HepG2 (cell line): ENCODE measurements around the gene TOMM40L. TPM values are rescaled to one million over a fixed set of nuclear protein-coding genes. Genes with fewer than 3 reads are reported as not detected.

Experiments used
- ATAC-seq: fragments of 200-7000 bp; cut with Tn5 transposase; 3 replicates; pipeline ENCODE4 v1.9.1; 2020; ENCODE audit warnings: mild to moderate bottlenecking, moderate library complexity
- BruUV-seq: library from RNA; stranded (reverse); fragments of 400-500 nt; replicated peaks from 2 replicates; lab custom pipeline; 2021; lab: Mats Ljungman, UMichigan
- CTCF ChIA-PET: fragments of 300-600 bp; formaldehyde crosslinking; extraction: SDS; loops from one replicate; lab custom pipeline; 2021; ENCODE audit warnings: low total read pairs, inconsistent platforms, low intra/inter-chr PET ratio; lab: Yijun Ruan, JAX
- POLR2A ChIA-PET: fragments of 350-600 bp; sonication (Branson Sonifier 250); formaldehyde crosslinking; loops from one replicate; lab custom pipeline; 2020; ENCODE audit warnings: antibody characterized with exemption, inconsistent platforms; lab: Yijun Ruan, JAX
- DNase-seq: peaks from one replicate; pipeline ENCODE4 v3.0.0-alpha.2; 2015; ENCODE audit warnings: low spot score
- FAIRE-seq: peaks from 3 replicates; lab custom pipeline; 2011; peaks lifted over from hg19 to GRCh38; lab: Jason Lieb, UNC
- H2AFZ ChIP-seq: one replicate; pipeline ENCODE4 v1.6.1; 2011; ENCODE audit warnings: low read length, inconsistent platforms
- H3K27ac ChIP-seq: fragments of 300-600 bp; 3 replicates; pipeline ENCODE4 v1.8.0; 2011; ENCODE audit warnings: mixed run types, mild to moderate bottlenecking, mixed read lengths, low read length, inconsistent platforms; ENCODE audit not compliant: insufficient read depth; ENCODE audit errors: extremely low read length
- H3K27me3 ChIP-seq, 2 experiments: fragments of 200-600 bp in 1 of 2; 2 replicates in 1 of 2; 3 replicates in 1 of 2; pipeline versions ENCODE4 v1.6.0 to v1.8.0; 2011; ENCODE audit warnings: low read length in 2 of 2, mild to moderate bottlenecking in 2 of 2, moderate library complexity in 2 of 2, inconsistent platforms in 1 of 2; ENCODE audit not compliant: insufficient read depth in 2 of 2, control insufficient read depth in 1 of 2
- H3K36me3 ChIP-seq, 2 experiments: fragments of 200-600 bp in 1 of 2; replicated peaks in 1 of 2; 2 replicates in 1 of 2; 3 replicates in 1 of 2; pipeline versions ENCODE4 v1.5.1 to v1.8.0; 2011; ENCODE audit warnings: low read length in 2 of 2, inconsistent platforms in 1 of 2; ENCODE audit not compliant: insufficient read depth in 2 of 2, control insufficient read depth in 1 of 2
- H3K4me1 ChIP-seq: 2 replicates; pipeline ENCODE4 v1.5.1; 2012; ENCODE audit warnings: low read length, inconsistent platforms; ENCODE audit not compliant: insufficient read depth
- H3K4me2 ChIP-seq: 2 replicates; pipeline ENCODE4 v1.6.0; 2011; ENCODE audit warnings: low read depth, low read length, inconsistent platforms
- H3K4me3 ChIP-seq, 3 experiments: fragments of 200-600 bp in 1 of 3; sonication (generic), shearing (Covaris generic) in 1 of 3; replicated peaks in 1 of 3; 2 replicates each; pipeline ENCODE4 v1.5.1; 2011 to 2016; ENCODE audit warnings: low read length in 3 of 3, inconsistent platforms in 2 of 3, low read depth in 2 of 3, mild to moderate bottlenecking in 2 of 3, control low read depth in 1 of 3, mixed read lengths in 1 of 3; ENCODE audit not compliant: insufficient read depth in 1 of 3
- H3K79me2 ChIP-seq: one replicate; pipeline ENCODE4 v1.6.1; 2011; ENCODE audit warnings: low read length, inconsistent platforms; ENCODE audit not compliant: insufficient read depth
- H3K9ac ChIP-seq: 2 replicates; pipeline ENCODE4 v1.6.0; 2011; ENCODE audit warnings: mild to moderate bottlenecking, low read depth, low read length, inconsistent platforms; ENCODE audit not compliant: insufficient read depth
- H3K9me3 ChIP-seq: 2 replicates; pipeline ENCODE4 v1.5.1; 2012; ENCODE audit warnings: mild to moderate bottlenecking, low read length
- H4K20me1 ChIP-seq: 2 replicates; pipeline ENCODE4 v1.6.0; 2011; ENCODE audit warnings: inconsistent platforms, mild to moderate bottlenecking, low read length, moderate library complexity; ENCODE audit not compliant: insufficient read depth
- IKZF4 ChIP-seq: sonication (generic); formaldehyde crosslinking; IDR thresholded peaks from 2 replicates; pipeline ENCODE4 v1.5.1; 2020; ENCODE audit warnings: borderline replicate concordance, mild to moderate bottlenecking, low read depth, missing genetic modification reagents; ENCODE audit errors: not compliant biosample characterization
- PRDM15 ChIP-seq: sonication (generic); formaldehyde crosslinking; IDR thresholded peaks from 2 replicates; pipeline ENCODE4 v1.4.0; 2020; ENCODE audit warnings: missing genetic modification reagents
- RFX1 ChIP-seq: fragments of 450-650 bp; IDR thresholded peaks from 2 replicates; pipeline ENCODE4 v1.6.1; 2017
- ZBTB8A ChIP-seq: sonication (generic); formaldehyde crosslinking; IDR thresholded peaks from 2 replicates; pipeline ENCODE4 v1.4.0; 2020; ENCODE audit warnings: mild to moderate bottlenecking, low read depth, missing genetic modification reagents, borderline replicate concordance
- ZNF430 ChIP-seq: sonication (generic); formaldehyde crosslinking; IDR thresholded peaks from 2 replicates; pipeline ENCODE4 v1.9.0; 2021; ENCODE audit warnings: mild to moderate bottlenecking, missing genetic modification reagents
- ZNF564 ChIP-seq: sonication (generic); formaldehyde crosslinking; IDR thresholded peaks from 2 replicates; pipeline ENCODE4 v1.8.1; 2023; ENCODE audit warnings: mild to moderate bottlenecking, missing genetic modification reagents
- ZNF776 ChIP-seq: sonication (generic); formaldehyde crosslinking; IDR thresholded peaks from 2 replicates; pipeline ENCODE4 v1.4.0; 2020; ENCODE audit warnings: mild to moderate bottlenecking, missing genetic modification reagents
- WGBS: methylation state at CpG from one replicate; pipeline ENCODE4 v1.1.6; 2017; ENCODE audit warnings: low lambda C conversion rate; 5-methylcytosine and 5-hydroxymethylcytosine counted together
- in situ Hi-C: cut with HindIII; loops from 2 replicates; pipeline ENCODE4 v1.10.0; 2017; ENCODE audit warnings: low pct_unique_long_range_greater_than_20kb; ENCODE audit not compliant: extremely low pct_ligation_motif_present
- intact Hi-C: fragments of 100-400 bp; cut with micrococcal nuclease; formaldehyde crosslinking; loops from one replicate; pipeline ENCODE4 v1.10.0; 2022; ENCODE audit not compliant: unreplicated experiment
- polyA plus RNA-seq, 8 experiments: library from polyadenylated mRNA; depleted of rRNA in 3 of 8; stranded (reverse) in 7 of 8; unstranded in 1 of 8; fragments of >200 nt; fragmentation: Illumina TruSeq in 4 of 8; extraction: Trizol in 4 of 8; gene quantifications; 2 replicates each; pipeline versions ENCODE4 v1.2.1 to v1.2.3, GENCODE V29; 2011 to 2016; ENCODE audit warnings: low read depth in 4 of 8, missing spikeins in 1 of 8, mixed read lengths in 1 of 8; ENCODE audit not compliant: insufficient read depth in 1 of 8
- total RNA-seq, 5 experiments: library from RNA; depleted of rRNA; stranded (reverse); fragments of >200 nt; fragmentation: Illumina TruSeq; extraction: Trizol; gene quantifications; 2 replicates each; pipeline ENCODE4 v1.2.3, GENCODE V29; 2016; ENCODE audit warnings: low read depth in 1 of 5
- TF ChIP-seq, protein P1 (sequence below): sonication (generic); formaldehyde crosslinking; IDR thresholded peaks from 2 replicates; pipeline ENCODE4 v1.4.0; 2020; ENCODE audit warnings: missing genetic modification reagents
- TF ChIP-seq, protein P2 (sequence below): sonication (generic); formaldehyde crosslinking; IDR thresholded peaks from 2 replicates; pipeline ENCODE4 v1.4.0; 2020; ENCODE audit warnings: missing genetic modification reagents
- TF ChIP-seq, protein P3 (sequence below): sonication (generic); formaldehyde crosslinking; IDR thresholded peaks from 2 replicates; pipeline ENCODE4 v1.4.0; 2020; ENCODE audit warnings: missing genetic modification reagents
- TF ChIP-seq, protein P4 (sequence below): sonication (generic); formaldehyde crosslinking; IDR thresholded peaks from 2 replicates; pipeline ENCODE4 v1.8.0; 2022; ENCODE audit warnings: mild to moderate bottlenecking, missing genetic modification reagents; ENCODE audit not compliant: insufficient replicate concordance

TOMM40L gene
- total and polyA plus RNA-seq, 2 of the 13 experiments (the other 11 are each of a cell fraction or from before 2014, with no cell fraction given), result 14.1 to 26.2 TPM

GRCh38 chr1:161244888-161245287, 19.0 kb downstream of the TOMM40L start:
- no peak for DNase-seq
- no peak for ATAC-seq
- TF ChIP-seq ZNF776 (CRISPR knock-in tag), result no peak
- TF ChIP-seq, protein P1, sequence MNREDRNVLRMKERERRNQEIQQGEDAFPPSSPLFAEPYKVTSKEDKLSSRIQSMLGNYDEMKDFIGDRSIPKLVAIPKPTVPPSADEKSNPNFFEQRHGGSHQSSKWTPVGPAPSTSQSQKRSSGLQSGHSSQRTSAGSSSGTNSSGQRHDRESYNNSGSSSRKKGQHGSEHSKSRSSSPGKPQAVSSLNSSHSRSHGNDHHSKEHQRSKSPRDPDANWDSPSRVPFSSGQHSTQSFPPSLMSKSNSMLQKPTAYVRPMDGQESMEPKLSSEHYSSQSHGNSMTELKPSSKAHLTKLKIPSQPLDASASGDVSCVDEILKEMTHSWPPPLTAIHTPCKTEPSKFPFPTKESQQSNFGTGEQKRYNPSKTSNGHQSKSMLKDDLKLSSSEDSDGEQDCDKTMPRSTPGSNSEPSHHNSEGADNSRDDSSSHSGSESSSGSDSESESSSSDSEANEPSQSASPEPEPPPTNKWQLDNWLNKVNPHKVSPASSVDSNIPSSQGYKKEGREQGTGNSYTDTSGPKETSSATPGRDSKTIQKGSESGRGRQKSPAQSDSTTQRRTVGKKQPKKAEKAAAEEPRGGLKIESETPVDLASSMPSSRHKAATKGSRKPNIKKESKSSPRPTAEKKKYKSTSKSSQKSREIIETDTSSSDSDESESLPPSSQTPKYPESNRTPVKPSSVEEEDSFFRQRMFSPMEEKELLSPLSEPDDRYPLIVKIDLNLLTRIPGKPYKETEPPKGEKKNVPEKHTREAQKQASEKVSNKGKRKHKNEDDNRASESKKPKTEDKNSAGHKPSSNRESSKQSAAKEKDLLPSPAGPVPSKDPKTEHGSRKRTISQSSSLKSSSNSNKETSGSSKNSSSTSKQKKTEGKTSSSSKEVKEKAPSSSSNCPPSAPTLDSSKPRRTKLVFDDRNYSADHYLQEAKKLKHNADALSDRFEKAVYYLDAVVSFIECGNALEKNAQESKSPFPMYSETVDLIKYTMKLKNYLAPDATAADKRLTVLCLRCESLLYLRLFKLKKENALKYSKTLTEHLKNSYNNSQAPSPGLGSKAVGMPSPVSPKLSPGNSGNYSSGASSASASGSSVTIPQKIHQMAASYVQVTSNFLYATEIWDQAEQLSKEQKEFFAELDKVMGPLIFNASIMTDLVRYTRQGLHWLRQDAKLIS, result no peak
- TF ChIP-seq, protein P2, sequence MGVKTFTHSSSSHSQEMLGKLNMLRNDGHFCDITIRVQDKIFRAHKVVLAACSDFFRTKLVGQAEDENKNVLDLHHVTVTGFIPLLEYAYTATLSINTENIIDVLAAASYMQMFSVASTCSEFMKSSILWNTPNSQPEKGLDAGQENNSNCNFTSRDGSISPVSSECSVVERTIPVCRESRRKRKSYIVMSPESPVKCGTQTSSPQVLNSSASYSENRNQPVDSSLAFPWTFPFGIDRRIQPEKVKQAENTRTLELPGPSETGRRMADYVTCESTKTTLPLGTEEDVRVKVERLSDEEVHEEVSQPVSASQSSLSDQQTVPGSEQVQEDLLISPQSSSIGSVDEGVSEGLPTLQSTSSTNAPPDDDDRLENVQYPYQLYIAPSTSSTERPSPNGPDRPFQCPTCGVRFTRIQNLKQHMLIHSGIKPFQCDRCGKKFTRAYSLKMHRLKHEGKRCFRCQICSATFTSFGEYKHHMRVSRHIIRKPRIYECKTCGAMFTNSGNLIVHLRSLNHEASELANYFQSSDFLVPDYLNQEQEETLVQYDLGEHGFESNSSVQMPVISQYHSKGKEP (CRISPR knock-in tag), result no peak
- no peak for TF ChIP-seq RFX1
- no peak for TF ChIP-seq IKZF4
- no peak for TF ChIP-seq PRDM15
- TF ChIP-seq, protein P3, sequence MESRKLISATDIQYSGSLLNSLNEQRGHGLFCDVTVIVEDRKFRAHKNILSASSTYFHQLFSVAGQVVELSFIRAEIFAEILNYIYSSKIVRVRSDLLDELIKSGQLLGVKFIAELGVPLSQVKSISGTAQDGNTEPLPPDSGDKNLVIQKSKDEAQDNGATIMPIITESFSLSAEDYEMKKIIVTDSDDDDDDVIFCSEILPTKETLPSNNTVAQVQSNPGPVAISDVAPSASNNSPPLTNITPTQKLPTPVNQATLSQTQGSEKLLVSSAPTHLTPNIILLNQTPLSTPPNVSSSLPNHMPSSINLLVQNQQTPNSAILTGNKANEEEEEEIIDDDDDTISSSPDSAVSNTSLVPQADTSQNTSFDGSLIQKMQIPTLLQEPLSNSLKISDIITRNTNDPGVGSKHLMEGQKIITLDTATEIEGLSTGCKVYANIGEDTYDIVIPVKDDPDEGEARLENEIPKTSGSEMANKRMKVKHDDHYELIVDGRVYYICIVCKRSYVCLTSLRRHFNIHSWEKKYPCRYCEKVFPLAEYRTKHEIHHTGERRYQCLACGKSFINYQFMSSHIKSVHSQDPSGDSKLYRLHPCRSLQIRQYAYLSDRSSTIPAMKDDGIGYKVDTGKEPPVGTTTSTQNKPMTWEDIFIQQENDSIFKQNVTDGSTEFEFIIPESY (CRISPR knock-in tag), result no peak
- TF ChIP-seq ZNF564 (CRISPR knock-in tag), result no peak
- TF ChIP-seq, protein P4, sequence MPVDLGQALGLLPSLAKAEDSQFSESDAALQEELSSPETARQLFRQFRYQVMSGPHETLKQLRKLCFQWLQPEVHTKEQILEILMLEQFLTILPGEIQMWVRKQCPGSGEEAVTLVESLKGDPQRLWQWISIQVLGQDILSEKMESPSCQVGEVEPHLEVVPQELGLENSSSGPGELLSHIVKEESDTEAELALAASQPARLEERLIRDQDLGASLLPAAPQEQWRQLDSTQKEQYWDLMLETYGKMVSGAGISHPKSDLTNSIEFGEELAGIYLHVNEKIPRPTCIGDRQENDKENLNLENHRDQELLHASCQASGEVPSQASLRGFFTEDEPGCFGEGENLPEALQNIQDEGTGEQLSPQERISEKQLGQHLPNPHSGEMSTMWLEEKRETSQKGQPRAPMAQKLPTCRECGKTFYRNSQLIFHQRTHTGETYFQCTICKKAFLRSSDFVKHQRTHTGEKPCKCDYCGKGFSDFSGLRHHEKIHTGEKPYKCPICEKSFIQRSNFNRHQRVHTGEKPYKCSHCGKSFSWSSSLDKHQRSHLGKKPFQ (CRISPR knock-in tag), result no peak
- no peak for TF ChIP-seq ZBTB8A (CRISPR knock-in tag)
- TF ChIP-seq ZNF430 (CRISPR knock-in tag), result no peak

More at GRCh38 chr1:161244888-161245287, 19.0 kb downstream of the TOMM40L start:
- FAIRE-seq, result no peak
- 26% methylated on average over 4 of the region's 4 CpGs for WGBS
- in situ Hi-C loops (no loop called here), intact Hi-C loops (no loop called here)
- H3K27ac ChIP-seq, result no peak overlapping the region
- H3K36me3 ChIP-seq, result no peaks in the 10 kb centered on the region
- no peak overlapping the region for H3K4me3 ChIP-seq
- H3K9ac ChIP-seq, result no peak overlapping the region
- no TSS peak for BruUV-seq
- H3K27me3 ChIP-seq, result peaks cover 1 to 2% of the 10 kb centered on the region in 2 experiments; a peak in 3 of 5 replicates
- peaks cover 5% of the 10 kb centered on the region; the same call in 1 of the 2 replicates for H3K4me1 ChIP-seq
- H4K20me1 ChIP-seq, result no peaks in the 10 kb centered on the region
- no peak overlapping the region for H3K4me2 ChIP-seq
- no peak overlapping the region for H2AFZ ChIP-seq
- CTCF ChIA-PET, result no interaction called here
- no peaks in the 10 kb centered on the region for H3K9me3 ChIP-seq
- no peaks in the 10 kb centered on the region for H3K79me2 ChIP-seq
- POLR2A ChIA-PET, result no interaction called here
